ENCODE measurements around the gene DLG4.

The DLG4 gene

GRCh38 chr17:7258731-7259554, 39.3 kb upstream of the DLG4 start:
- Histone ChIP-seq H3K9me3 (ENCODE audit: control insufficient read depth, insufficient read depth, low read length) (no peaks in the 10 kb centered on the region), H3K4me3 (ENCODE audit: low read depth, low read length) (no peak overlapping the region), H3K27ac (ENCODE audit: low read depth, low read length) (no peak overlapping the region), H3K27me3 (ENCODE audit: control insufficient read depth, insufficient read depth, low read length) (no peaks in the 10 kb centered on the region), H3K4me1 (ENCODE audit: control insufficient read depth, insufficient read depth, low read length) (peaks cover 7% of the 10 kb centered on the region; the same call in 1 of the 2 replicates), H3K36me3 (ENCODE audit: control insufficient read depth, insufficient read depth, low read length) (peaks cover 53% of the 10 kb centered on the region), H3K9ac (ENCODE audit: low read depth, low read length) (no peak overlapping the region)

GRCh38 chr17:7256766-7257456, 37.3 kb upstream of the DLG4 start:
- no peaks in the 10 kb centered on the region for H3K9me3 ChIP-seq (ENCODE audit: control insufficient read depth, insufficient read depth, low read length)
- H3K36me3 ChIP-seq (ENCODE audit: control insufficient read depth, insufficient read depth, low read length): peaks cover 58% of the 10 kb centered on the region
- H3K4me1 ChIP-seq (ENCODE audit: control insufficient read depth, insufficient read depth, low read length): peaks cover 5% of the 10 kb centered on the region
- H3K9ac ChIP-seq (ENCODE audit: low read depth, low read length): no peak overlapping the region
- H3K27ac ChIP-seq (ENCODE audit: low read depth, low read length): no peak overlapping the region
- H3K4me3 ChIP-seq (ENCODE audit: low read depth, low read length): no peak overlapping the region
- no peaks in the 10 kb centered on the region for H3K27me3 ChIP-seq (ENCODE audit: control insufficient read depth, insufficient read depth, low read length)

GRCh38 chr17:7254511-7254910, 34.9 kb upstream of the DLG4 start:
- H3K9ac ChIP-seq (ENCODE audit: low read depth, low read length): no peak overlapping the region
- no peak overlapping the region for H3K4me3 ChIP-seq (ENCODE audit: low read depth, low read length)
- H3K36me3 ChIP-seq (ENCODE audit: control insufficient read depth, insufficient read depth, low read length): peaks cover 53% of the 10 kb centered on the region
- H3K27me3 ChIP-seq (ENCODE audit: control insufficient read depth, insufficient read depth, low read length): no peaks in the 10 kb centered on the region
- peaks cover 15% of the 10 kb centered on the region for H3K4me1 ChIP-seq (ENCODE audit: control insufficient read depth, insufficient read depth, low read length)
- no peak overlapping the region for H3K27ac ChIP-seq (ENCODE audit: low read depth, low read length)
- H3K9me3 ChIP-seq (ENCODE audit: control insufficient read depth, insufficient read depth, low read length): no peaks in the 10 kb centered on the region

GRCh38 chr17:7253082-7253481, 33.4 kb upstream of the DLG4 start:
- H3K4me3 ChIP-seq (ENCODE audit: low read depth, low read length): peak overlapping the region; percentile 83
- H3K9me3 ChIP-seq (ENCODE audit: control insufficient read depth, insufficient read depth, low read length): no peaks in the 10 kb centered on the region
- H3K36me3 ChIP-seq (ENCODE audit: control insufficient read depth, insufficient read depth, low read length): peaks cover 39% of the 10 kb centered on the region
- peaks cover 15% of the 10 kb centered on the region for H3K4me1 ChIP-seq (ENCODE audit: control insufficient read depth, insufficient read depth, low read length)
- H3K27me3 ChIP-seq (ENCODE audit: control insufficient read depth, insufficient read depth, low read length): no peaks in the 10 kb centered on the region
- peak overlapping the region; percentile 89 for H3K9ac ChIP-seq (ENCODE audit: low read depth, low read length)
- peak overlapping the region; percentile 99 for H3K27ac ChIP-seq (ENCODE audit: low read depth, low read length)

- no peaks in the 10 kb centered on the region for H3K27me3 ChIP-seq (ENCODE audit: control insufficient read depth, insufficient read depth, low read length)
- H3K9ac ChIP-seq (ENCODE audit: low read depth, low read length): peak within 1 kb of the TSS; percentile 89
- peaks cover 37% of the 10 kb centered on the region for H3K36me3 ChIP-seq (ENCODE audit: control insufficient read depth, insufficient read depth, low read length)
- H3K27ac ChIP-seq (ENCODE audit: low read depth, low read length): peak within 1 kb of the TSS; percentile 99
- peak within 1 kb of the TSS; percentile 83 for H3K4me3 ChIP-seq (ENCODE audit: low read depth, low read length)
- no peaks in the 10 kb centered on the region for H3K9me3 ChIP-seq (ENCODE audit: control insufficient read depth, insufficient read depth, low read length)
- peaks cover 15% of the 10 kb centered on the region for H3K4me1 ChIP-seq (ENCODE audit: control insufficient read depth, insufficient read depth, low read length)
Observed at GRCh38 chr17:7252176-7253043, 32.8 kb upstream of the DLG4 start, which contains the start of gene ELP5. ELP5 (plus strand) TSS chr17:7252215; CDS start chr17:7252551, 336 bp downstream.

DNA sequence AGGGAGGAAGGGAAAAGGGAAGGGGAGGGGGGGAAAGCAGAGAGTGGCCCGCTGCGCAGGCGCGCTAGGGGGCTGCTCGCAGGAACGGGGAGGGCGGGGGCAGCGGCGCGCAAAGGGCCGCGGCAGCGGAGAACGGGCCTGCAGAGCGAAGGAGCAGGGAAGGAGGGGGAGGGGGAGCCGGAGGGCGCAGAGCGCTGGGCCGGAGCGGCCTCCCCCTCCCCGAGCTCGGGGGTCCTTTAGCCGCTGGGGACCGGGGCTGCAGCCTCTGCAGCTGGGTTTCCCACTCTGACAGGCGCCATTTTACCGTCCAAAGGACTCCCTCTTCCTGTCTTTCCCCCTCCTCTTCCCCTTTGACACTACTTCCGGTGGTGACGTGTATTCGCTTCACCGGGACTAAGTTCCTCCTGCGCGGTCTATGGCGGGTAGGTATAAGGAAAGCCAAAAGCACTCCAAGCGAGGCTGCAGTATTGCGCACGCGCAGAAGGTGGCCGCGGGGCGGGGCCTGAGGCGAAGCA, 32.1 kb upstream of the DLG4 start, which contains the start of gene CTDNEP1:
TSS of gene CTDNEP1 (minus strand) at position 74 of the 515 bp plus-strand sequence. CDS start 438 bp downstream, outside the sequence.
- peaks cover 15% of the 10 kb centered on the region for H3K4me1 ChIP-seq (ENCODE audit: control insufficient read depth, insufficient read depth, low read length)
- peaks cover 35% of the 10 kb centered on the region for H3K36me3 ChIP-seq (ENCODE audit: control insufficient read depth, insufficient read depth, low read length)
- H3K9me3 ChIP-seq (ENCODE audit: control insufficient read depth, insufficient read depth, low read length): no peaks in the 10 kb centered on the region
- peak within 1 kb of the TSS; percentile 83 for H3K4me3 ChIP-seq (ENCODE audit: low read depth, low read length)
- no peaks in the 10 kb centered on the region for H3K27me3 ChIP-seq (ENCODE audit: control insufficient read depth, insufficient read depth, low read length)
- peak within 1 kb of the TSS; percentile 99 for H3K27ac ChIP-seq (ENCODE audit: low read depth, low read length)
- H3K9ac ChIP-seq (ENCODE audit: low read depth, low read length): peak within 1 kb of the TSS; percentile 89

DNA sequence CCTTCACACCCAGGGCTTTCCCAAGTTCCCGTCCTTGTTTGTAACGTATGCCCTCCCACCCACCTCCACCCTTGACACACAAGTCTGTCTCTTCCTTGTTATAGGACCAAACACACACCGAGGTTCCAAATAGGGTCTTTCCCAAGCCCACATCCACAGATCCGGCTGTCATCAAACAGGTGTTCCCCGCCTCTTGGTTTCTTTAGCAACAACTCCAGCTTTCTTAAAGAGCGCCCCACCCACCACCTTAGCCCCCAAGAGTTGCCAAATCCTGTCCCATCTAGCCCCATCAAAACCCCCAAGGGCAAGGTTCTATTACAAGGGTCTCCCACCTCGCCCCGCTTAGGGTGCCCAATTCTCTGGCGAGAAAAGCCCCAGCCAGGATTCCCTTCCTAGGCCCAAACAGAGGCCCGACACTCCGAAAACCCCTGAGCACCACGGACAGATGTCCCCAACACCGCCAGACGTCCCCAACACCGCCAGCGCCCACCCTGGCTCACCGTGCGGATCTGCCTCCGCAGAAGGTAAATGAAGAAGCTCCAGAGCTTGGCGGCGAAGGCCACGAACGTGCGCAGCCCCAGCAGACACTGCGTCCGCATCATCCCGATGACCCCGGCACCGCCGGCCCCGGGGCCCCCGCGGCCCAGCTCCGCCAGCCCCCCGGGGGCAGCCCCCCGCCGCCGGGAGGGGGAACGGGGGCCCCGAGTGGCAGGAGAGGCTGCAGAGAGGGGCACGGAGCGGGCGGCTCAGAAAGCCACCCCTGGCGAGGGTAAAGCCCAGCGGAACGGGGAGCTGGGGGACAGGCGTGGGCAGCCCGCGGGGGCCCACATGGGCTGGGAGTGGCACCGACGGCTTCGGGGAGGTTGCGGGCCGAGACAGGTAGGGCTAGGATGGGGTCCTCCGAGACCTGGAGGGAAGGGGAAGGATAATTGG, 31.3 kb upstream of the DLG4 start:
- H3K27ac ChIP-seq (ENCODE audit: low read depth, low read length): peak overlapping the region; percentile 99
- no peaks in the 10 kb centered on the region for H3K27me3 ChIP-seq (ENCODE audit: control insufficient read depth, insufficient read depth, low read length)
- no peaks in the 10 kb centered on the region for H3K9me3 ChIP-seq (ENCODE audit: control insufficient read depth, insufficient read depth, low read length)
- H3K36me3 ChIP-seq (ENCODE audit: control insufficient read depth, insufficient read depth, low read length): peaks cover 35% of the 10 kb centered on the region
- peak overlapping the region; percentile 58 for H3K9ac ChIP-seq (ENCODE audit: low read depth, low read length)
- peak overlapping the region; percentile 83 for H3K4me3 ChIP-seq (ENCODE audit: low read depth, low read length)
- peaks cover 15% of the 10 kb centered on the region for H3K4me1 ChIP-seq (ENCODE audit: control insufficient read depth, insufficient read depth, low read length)

- no peak overlapping the region for H3K27ac ChIP-seq (ENCODE audit: low read depth, low read length)
- peaks cover 15% of the 10 kb centered on the region for H3K4me1 ChIP-seq (ENCODE audit: control insufficient read depth, insufficient read depth, low read length)
- no peaks in the 10 kb centered on the region for H3K9me3 ChIP-seq (ENCODE audit: control insufficient read depth, insufficient read depth, low read length)
- H3K27me3 ChIP-seq (ENCODE audit: control insufficient read depth, insufficient read depth, low read length): no peaks in the 10 kb centered on the region
- peak overlapping the region; percentile 83 for H3K4me3 ChIP-seq (ENCODE audit: low read depth, low read length)
- peaks cover 32% of the 10 kb centered on the region for H3K36me3 ChIP-seq (ENCODE audit: control insufficient read depth, insufficient read depth, low read length)
- H3K9ac ChIP-seq (ENCODE audit: low read depth, low read length): no peak overlapping the region
Observed at GRCh38 chr17:7249830-7250229, 30.2 kb upstream of the DLG4 start.

GRCh38 chr17:7249214-7249613, 29.6 kb upstream of the DLG4 start:
- Histone ChIP-seq H3K27ac (ENCODE audit: low read depth, low read length) (no peak overlapping the region), H3K4me1 (ENCODE audit: control insufficient read depth, insufficient read depth, low read length) (peaks cover 15% of the 10 kb centered on the region), H3K36me3 (ENCODE audit: control insufficient read depth, insufficient read depth, low read length) (peaks cover 32% of the 10 kb centered on the region), H3K9ac (ENCODE audit: low read depth, low read length) (no peak overlapping the region), H3K9me3 (ENCODE audit: control insufficient read depth, insufficient read depth, low read length) (no peaks in the 10 kb centered on the region), H3K4me3 (ENCODE audit: low read depth, low read length) (no peak overlapping the region), H3K27me3 (ENCODE audit: control insufficient read depth, insufficient read depth, low read length) (no peaks in the 10 kb centered on the region)

Data from HUES48 (cell line).